ENCODE measurements around the gene PTH2R.
"Not testable (repeated sequence)": the region's sequence is repeated elsewhere in the genome, so short reads cannot be mapped to it uniquely, and the experiment has no call there.

Gene PTH2R

DNA sequence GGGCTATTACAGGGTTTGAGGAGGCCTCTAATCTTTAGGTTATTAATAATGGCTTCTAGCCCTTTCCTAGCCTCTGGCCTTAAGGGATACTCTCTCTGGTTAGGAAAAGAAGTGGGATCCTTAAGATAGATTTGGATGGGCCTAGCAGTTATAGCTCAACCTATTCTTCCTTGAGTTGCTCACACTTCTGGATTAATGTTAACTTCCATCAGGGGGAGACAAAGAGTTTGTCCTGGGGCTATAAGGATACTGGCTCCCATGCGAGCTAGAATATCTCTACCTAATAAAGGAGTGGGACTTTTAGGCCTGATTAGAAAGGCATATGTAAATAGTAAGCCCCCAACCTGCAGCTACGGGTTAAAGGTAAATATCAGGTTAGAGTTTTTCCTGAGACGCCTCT lies 14.3 kb upstream of the PTH2R start:
- TF ChIP-seq, protein P1, sequence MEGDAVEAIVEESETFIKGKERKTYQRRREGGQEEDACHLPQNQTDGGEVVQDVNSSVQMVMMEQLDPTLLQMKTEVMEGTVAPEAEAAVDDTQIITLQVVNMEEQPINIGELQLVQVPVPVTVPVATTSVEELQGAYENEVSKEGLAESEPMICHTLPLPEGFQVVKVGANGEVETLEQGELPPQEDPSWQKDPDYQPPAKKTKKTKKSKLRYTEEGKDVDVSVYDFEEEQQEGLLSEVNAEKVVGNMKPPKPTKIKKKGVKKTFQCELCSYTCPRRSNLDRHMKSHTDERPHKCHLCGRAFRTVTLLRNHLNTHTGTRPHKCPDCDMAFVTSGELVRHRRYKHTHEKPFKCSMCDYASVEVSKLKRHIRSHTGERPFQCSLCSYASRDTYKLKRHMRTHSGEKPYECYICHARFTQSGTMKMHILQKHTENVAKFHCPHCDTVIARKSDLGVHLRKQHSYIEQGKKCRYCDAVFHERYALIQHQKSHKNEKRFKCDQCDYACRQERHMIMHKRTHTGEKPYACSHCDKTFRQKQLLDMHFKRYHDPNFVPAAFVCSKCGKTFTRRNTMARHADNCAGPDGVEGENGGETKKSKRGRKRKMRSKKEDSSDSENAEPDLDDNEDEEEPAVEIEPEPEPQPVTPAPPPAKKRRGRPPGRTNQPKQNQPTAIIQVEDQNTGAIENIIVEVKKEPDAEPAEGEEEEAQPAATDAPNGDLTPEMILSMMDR (IDR thresholded peaks at IDR 0.05; ENCODE audit: borderline replicate concordance, insufficient read depth, low read depth, low read length) = no peak
- no peak overlapping the region for H3K4me3 ChIP-seq (ENCODE audit: low read depth, low read length)

DNA sequence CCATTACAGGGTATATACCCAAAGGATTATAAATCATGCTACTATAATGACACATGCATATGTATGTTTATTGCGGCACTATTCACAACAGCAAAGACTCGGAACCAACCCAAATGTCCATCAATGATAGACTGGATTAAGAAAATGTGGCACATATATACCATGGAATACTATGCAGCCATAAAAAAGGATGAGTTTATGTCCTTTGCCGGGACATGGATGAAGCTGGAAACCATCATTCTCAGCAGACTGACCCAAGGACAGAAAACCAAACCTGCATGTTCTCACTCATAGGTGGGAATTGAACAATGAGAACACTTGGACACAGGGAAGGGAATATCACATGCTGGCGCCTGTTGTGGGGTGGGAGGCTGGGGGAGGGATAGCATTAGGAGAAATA lies 9.8 kb upstream of the PTH2R start:
- not testable (repeated sequence) for H3K4me3 ChIP-seq (ENCODE audit: low read depth, low read length)

DNA sequence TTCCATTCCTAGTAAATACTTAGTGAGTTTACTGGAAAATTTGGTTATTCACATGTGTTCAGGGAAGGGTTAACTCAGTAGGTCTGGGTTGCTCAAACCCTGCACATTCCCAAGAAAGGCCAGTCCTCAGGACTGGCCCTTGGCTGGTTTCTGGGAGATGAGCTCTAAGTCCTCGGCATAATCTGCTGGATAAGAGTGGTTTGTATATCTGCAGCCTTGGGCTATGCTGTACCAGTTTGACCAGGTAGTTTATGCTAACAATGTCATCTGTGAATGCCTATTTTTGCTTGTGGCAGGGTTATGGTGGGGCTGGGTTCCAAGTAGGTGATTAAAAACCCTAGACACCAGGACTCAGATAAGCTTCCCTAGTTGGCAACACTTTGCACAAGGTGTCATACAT lies 7.4 kb upstream of the PTH2R start:
- H3K4me3 ChIP-seq (ENCODE audit: low read depth, low read length) = no peak overlapping the region

DNA sequence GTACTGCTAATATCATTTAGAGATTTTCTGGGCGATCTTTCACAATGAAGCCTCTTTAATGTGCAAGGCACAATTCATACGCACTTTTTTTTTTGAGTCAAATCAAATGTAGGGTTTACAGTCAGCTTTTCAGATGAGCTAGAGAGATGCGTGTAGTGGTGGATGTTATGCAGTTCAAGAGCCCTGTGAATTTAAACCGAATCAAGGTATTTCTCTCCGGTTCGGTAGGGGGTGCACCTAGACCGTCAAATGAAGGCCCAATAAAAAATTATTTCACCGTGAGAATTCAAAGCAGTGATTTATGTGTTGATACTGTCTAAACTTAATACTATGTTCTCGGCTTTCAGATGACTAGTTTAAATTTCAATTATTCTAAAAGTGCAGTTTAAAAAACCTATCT lies 1.1 kb downstream of the PTH2R start:
- no peak overlapping the region for H3K4me3 ChIP-seq (ENCODE audit: low read depth, low read length)
- TF ChIP-seq, protein P1 (IDR thresholded peaks at IDR 0.05; ENCODE audit: borderline replicate concordance, insufficient read depth, low read depth, low read length) = peak; percentile 10; the same call in 1 of the 2 replicates

More for the DNA sequence above, 7.4 kb upstream of the PTH2R start:
- TF ChIP-seq, protein P1 (IDR thresholded peaks at IDR 0.05; ENCODE audit: borderline replicate concordance, insufficient read depth, low read depth, low read length) = no peak

DNA sequence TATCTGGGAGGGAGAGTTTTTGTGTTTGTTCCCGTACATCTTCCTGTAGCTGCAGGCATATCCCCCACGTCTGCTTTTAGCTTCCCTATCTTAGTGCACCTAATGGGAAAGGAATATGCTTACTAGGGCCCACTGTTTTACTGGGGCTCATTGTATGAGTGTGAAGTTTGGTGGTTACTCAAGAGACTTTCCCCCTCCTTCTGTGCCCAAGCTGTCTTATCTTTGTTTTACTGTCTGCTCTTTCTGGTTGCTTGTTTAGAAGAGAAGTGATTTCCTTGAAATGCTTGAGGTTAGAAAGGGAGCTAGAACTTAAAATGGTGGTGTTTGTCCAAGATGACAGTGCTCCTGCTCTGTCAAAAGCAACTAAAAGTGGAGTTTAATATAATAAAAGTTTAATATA lies 7.3 kb downstream of the PTH2R start:
- TF ChIP-seq, protein P1 (IDR thresholded peaks at IDR 0.05; ENCODE audit: borderline replicate concordance, insufficient read depth, low read depth, low read length) = no peak
- no peak overlapping the region for H3K4me3 ChIP-seq (ENCODE audit: low read depth, low read length)

DNA sequence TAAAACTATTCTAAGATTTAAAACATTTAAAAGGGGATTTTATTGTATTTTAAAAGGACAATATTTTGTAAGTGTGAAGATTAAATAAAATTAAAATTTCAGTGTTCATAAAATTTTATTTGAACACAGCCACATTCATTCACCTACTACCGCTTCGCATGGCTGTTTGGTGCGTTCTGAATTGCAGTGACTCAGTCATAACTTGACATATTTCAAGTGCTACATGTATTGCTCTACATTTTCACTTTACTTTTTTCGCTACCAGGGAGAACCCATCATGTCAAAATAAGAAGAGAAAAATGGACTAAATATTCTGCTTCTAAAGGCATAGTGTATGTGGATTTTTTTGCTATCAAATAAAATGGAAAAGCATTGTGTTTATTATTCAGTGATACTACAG lies 8.7 kb downstream of the PTH2R start:
- TF ChIP-seq, protein P1 (IDR thresholded peaks at IDR 0.05; ENCODE audit: borderline replicate concordance, insufficient read depth, low read depth, low read length) = no peak
- H3K4me3 ChIP-seq (ENCODE audit: low read depth, low read length) = no peak overlapping the region

DNA sequence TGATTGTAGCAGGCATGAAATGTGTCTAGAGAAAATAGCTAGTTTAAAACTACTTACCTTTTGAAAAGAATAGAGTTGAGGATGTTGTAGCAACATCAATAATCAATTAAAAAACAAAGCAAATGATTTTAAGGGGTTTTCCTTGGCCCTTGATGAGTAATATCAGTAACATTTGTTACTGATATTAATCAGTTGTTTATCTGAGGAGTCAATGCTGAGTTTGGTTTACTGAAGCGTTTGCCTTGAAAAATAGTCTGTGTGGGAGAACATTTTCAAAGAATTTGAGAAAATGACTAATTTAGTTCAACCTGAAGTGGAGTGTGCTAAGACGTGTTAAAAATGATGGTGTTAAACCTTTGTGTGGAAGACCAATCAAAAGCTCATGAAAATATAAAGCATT lies 9.3 kb downstream of the PTH2R start:
- TF ChIP-seq, protein P1 (IDR thresholded peaks at IDR 0.05; ENCODE audit: borderline replicate concordance, insufficient read depth, low read depth, low read length) = no peak
- H3K4me3 ChIP-seq (ENCODE audit: low read depth, low read length) = no peak overlapping the region
